Fibroblast of gingiva (primary cell): ENCODE results near the gene AKNAD1.
A peak's percentile ranks its signal among the peaks of the same experiment; 100 is the strongest.

Source experiments
- DNase-seq: peaks from one replicate; pipeline ENCODE4 v3.0.0-alpha.2; 2011; ENCODE audit warnings: low read depth

The AKNAD1 gene

DNA sequence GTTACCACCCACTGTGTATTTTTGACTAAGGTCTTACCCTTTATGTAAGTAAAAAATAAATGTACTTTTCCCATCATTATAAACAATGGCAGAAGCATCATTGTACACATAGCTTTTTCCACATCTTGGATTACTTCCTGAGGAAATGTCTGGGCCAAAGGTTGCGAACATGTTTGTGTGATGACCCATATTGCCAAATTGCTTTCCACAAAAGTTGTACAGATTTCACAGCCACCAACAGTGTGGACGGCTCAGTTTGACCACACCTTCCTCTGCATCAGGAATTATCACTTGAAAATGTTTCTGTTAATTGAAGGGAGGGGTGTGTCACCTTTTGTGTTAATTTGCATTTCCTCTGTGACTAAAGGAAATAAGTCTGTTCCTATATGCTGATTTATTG, 25.7 kb downstream of the AKNAD1 start:
- DNase-seq = peak; percentile 78

DNA sequence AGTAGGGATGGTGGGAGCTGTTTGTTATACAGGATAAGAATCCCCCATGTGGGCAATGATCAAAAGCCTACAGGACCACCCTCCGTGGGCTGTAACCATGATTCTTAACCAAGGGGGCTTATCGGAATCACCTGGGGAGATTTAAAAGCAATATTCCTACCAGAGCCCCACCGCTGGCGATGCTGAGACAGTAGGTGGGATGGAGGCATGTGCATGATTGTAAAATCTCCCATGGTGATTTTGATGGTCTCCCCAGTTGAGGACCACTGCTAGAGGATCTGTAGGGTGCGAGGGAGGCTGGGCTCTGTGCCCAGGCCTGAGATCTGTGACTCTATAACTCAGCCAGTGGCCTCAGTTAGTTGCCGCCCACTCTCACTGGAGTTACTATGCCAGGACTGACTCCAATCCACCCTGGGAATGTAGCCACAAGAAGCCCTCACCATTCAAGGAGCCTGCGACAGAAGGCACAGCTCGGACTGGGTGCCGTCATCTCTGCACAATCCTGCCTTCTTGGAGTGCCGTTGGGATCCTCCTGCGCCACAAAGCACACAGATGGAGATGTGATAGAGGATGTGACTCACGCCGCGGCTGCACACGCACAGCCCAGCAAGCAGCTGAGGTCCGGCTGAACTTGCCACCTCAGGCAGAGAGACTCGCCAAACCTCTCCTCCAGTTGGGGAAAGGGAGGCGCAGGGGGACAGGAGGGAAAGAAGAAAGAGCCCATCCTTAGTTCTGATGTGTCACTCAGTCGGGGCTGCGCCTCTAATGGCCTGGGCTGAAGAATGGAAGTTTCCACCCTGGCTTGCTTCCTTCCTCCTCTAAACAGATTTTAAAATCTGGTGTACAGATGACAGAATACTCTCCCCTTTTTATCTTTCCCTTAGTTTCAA, 26.5 kb downstream of the AKNAD1 start:
- DNase-seq = peak; percentile 90

DNA sequence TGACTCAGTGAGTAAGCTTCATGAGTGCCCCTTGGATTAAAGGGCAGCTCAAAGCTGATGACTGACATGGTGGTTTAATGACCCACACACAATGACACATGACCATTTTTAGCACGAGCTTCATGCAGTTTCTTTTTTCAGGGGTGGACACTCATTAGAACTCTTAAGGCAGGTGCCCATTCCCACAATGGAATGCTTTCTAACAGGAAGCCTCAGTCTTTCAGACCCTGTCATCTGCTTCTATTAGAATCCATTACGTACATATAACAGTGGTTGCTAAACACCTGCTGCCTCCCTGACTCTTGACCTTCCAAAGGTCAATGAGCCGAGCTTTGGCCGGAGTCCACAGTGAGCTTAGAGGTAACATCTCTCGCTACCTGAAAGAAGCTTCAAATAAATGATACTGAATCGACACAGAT, 27.4 kb downstream of the AKNAD1 start:
- no peak for DNase-seq

DNA sequence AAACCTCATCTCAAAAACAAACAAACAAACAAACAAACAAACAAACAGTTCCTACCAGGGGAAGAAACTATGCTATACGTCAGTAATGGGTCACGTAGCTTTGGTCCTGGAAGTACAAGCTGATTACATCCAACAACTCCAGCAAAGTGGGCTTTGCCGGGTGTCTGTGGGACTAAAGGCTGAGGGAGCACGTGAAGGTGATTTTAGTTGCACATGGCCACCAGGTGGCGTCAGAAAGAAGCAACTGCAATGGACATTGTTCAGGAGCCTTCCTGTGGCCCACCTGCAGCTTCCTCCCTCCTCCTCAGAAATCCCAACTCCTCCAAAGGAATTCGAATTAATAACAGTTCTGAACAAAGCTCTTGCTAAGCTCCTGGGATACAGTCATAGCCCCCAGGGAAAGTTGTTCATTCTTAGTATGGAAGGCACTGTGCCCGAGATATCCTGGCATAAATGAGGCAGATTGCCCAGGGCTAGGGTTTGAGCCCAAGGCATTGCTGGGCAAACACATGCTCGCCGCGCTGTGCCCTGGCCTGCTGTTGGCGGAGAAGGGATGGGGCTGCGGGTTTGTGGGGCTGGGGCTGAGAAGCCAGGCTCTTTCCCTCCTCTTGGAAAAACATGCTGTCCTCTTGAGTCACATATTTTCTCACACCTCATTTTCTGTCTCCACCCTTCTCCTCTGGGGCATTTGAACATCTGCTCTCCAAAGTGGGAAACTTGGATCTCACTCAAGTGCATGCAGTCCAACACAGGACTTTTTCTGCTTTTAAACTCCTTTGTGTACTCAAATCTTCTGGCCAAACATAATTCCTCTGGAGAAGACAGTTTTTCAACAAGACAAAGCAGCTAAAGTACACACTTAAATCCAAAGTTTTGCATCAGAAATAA, 28.6 kb downstream of the AKNAD1 start:
- DNase-seq = peak; percentile 80

DNA sequence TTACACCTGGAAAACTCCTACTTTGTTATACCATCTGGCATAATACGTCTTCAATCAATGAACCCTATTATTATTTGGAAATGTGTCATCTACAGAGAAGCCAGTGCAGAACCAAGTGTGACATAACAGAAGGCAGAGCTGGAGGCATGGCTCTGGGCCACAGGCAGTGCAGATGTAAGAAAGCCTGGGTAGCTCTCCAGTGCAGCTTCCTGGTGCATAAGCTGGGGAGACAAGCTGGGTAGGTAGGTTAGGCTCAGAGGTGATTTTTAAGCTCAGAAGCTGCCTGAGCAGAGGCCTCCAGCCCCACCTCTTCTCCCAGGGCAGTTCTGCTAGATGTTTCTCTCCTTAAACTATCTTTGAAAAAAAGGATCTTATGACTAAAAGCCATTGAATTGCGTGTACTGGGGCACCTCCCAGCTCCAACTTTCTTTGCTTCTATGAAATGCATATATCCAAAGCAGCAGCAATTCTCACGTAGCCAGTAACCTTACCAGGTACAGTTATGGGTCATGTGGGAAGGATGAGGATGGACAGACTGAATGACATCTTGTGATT, 30.7 kb downstream of the AKNAD1 start:
- no peak for DNase-seq

DNA sequence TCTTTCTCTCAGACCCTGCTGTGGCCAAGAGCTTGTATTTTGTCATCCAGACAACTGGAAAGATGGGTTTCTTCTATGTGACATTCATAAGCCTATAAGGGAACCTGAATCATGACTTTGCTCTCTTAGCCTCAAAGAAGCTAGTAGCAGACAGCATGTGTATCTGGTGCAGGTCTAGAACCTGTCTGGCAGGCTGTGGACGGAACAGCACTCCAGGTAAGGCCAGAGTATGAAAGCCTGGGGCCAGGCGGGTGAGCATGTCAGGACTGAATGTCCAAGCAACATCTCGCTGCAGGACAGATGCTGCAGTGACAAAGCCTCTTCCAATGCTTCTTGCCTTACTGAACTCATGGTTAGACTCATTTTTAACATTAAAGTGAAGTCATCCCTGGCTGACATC, 32.8 kb downstream of the AKNAD1 start:
- no peak for DNase-seq

DNA sequence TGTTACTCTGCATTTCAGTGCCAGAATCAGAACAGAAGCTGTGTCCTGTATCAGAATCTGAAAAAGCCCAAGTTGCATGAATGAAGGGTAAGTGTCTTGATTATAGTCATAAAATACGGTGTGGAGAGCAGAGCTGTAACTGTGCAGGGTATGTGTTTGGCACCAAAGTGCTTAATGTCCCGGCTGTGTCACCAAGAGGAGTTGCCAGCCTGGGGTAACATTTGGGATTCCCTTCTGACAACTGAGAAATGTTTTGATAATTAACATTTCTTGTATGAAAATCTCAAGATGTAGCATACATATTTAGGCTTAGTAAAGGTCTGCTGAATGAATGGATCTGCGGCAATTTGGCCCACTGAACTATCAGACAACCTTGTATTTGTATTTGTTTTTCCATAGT, 33.3 kb downstream of the AKNAD1 start:
- DNase-seq = no peak

DNA sequence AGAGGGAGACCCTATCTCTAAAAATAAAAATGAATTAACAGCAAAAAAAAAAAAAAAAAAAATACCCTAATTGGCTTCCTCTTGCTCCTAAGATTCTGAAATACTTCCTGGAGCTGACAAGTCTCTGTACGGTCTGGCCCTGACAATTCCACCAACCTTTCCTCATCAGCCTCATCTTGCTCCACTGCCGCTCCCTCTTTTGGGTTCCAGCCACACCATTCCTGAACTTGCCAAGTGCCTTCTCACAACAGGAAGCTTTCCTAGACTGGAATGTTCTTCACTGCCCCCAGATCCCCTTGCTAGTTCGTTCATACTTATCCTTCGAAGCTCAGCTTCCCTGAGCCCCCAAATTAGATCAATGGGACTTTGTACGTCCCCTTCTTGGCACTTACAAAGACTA, 37.0 kb downstream of the AKNAD1 start:
- no peak for DNase-seq

DNA sequence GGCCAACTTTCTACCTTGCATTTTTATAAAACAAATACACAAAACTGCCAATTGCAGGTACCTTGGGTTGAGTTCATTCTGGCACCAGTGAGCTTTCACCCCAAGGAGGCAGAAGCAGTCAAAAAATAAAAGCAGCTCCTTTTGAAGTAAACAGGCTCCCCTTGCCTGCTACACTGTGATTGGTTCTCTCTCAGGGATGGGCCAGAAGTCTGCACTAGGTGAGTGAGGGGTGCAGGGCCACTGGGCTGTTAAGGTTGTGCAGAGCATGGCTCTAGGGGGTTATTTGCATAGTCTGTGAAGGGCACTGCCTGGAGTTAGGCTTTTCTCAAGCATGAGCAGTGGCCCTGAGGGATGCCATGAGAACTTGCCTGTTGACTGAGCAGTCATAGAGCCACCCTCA, 39.1 kb downstream of the AKNAD1 start:
- no peak for DNase-seq

DNA sequence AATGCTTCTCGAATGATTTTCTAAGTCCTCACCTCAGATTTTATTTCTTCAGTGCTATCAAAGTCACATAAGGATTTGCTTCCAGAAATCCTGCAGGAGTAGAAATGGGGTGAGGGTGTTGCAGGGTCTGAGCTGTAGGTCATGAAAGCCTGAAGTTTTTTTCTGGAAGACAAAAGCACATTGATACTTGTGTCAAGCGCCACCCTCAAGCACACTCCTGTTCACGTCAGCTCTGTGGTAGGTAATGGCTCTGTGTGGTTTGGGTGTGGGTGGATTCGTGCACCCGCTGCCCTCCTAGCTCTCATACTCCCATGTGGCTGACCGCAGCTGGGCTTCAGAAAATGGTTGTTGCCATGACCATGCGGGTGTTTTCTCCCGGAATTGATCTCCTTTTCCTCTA, 39.9 kb downstream of the AKNAD1 start:
- DNase-seq = peak; percentile 58

DNA sequence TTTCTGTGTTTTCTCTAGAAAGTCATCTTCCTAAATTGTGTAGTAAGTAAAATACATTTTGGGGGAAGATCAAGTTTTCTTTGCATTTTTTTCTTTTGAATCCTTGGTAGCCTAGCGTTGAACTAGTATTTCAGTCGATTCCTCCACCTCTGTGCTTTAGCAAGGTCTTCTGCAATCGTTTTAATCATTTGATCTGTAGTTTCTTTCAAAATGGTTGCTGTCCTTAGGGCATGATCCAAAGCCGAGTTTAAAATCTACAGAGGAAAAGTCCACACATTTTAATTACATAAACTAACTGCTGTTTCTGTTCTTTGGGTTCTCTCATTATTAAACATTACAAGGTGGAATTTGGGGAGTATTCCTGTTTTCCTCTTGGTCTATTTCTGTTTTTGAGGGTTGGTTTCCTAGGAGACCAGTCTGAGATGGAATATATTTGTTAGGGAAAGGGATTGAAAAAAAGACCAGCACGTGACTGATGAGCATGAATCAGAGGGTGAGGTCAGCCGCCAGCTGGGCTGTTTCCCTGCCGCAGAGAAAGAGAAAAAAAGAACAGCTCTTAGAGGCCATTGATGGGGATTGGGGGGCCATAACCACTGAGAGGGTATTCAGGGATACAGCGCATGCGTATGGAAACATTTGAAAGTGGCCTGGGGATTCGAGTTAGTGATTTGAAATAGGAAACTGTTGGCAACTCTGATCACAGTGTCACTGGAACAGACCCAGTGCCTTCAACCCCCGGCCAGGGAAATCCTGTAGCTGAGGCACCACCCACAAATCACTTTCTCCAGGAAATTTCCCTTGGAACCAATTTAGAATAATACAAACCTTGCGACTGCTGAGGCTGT, 40.6 kb downstream of the AKNAD1 start:
- DNase-seq = peak; percentile 92

DNA sequence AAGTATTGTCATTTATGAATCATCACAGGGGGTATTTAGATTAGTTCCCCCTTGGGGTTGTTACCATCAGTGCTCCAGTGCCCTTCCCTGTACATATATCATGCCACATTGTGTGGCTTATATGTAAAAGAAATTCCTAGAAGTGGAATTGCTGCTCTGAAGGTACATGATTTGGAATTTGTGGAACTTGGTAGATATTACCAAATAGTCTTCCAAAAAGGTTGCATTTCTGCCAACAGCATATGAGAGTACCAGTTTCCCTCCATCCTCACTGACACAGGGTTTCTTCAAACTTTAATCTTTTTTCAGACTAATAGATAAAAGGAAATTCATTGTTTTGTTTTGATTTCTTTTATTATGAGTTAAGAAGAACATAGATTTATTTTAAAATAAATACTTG, 41.3 kb downstream of the AKNAD1 start:
- no peak for DNase-seq

DNA sequence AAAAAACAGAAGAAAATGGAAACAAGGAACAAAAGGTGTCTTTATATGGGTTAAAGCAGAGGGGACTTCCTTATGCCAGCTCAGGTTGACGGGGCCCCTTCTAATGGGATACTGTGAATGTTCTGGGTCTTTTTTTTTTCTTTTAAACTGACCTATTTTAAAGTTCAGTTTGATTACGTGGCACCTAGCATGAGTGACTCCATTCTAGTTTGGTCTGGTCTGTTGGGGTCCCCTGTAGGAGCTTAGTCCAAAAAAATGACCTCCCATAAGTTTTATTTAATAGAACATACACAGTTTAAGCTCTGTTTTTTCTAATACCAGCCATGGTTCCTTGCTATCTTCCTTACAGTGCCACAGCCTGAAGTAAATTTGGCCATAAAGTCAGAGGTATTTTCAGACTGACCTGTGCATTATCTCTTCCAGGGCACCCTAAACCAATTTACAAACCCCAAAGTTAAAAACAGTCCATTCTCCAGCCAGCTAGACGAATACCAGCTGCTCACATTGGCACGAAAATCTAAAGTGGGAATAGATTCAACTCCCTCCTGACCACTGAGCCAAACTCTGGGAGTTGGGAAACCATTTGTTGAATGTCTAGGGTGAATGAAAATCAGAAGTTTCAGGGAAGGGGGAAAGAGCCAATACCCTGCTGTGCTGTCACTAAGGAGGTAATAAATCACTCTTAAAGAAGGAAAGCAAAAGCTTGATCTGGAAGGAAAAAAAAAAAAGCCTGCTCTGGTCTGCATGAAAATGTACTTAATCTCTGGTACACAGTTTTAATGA, 42.4 kb downstream of the AKNAD1 start:
- peak; percentile 62 for DNase-seq

DNA sequence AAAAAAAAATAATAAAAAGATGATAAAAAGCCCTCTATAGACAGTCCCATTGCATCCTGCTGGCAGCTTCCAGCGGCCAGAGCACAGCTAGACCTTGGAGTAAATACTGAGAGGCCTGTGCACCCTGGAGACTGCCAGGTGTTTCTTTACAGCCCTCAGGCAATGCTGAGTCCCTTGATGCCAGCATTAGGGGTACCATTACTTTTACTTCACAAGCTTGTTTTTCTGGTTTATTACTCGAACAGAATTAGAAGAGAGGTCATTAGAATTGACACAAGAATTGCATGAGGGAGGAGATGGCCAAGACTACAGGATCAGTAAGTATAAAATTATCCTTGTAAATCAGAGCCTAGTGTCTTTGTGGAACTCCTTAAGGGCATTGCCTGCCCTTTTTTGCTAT, 43.6 kb downstream of the AKNAD1 start:
- no peak for DNase-seq

DNA sequence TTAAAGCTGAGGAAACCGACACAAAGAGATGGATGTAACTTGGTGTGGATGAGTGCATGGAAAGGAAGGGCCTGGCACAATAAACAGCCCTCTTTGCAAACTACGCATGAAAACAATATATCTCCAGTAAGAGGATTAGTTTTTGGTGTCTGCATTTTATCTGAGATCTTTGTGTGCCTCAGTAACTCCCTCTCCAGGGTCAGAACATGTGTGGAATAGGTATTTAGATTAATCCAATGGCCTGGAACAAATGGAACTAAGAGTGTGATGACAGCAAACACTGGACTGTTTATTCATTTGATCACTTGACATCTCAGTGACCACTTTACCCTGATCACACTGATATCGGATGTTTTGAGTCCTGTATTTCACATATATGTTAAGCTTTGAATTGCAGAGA, 45.3 kb downstream of the AKNAD1 start:
- DNase-seq = no peak

DNA sequence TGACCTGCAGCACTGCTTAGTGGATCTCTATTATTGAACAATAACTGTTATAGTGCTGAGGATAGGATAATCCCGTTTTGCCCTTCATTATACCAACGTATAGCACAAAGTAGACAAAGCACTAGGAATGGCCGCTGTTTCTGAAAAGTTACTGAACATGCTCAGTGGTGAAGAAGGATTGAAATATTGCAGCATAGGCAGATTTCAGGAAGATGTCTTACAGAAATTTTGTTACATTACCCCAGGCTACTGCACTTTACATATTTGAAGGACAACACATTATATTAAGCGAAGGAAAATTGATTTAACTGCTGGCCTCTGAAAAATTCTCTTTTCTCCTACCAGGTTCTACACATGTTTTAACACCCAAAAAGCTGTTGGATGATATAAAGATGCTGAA, 48.5 kb downstream of the AKNAD1 start:
- DNase-seq = no peak

DNA sequence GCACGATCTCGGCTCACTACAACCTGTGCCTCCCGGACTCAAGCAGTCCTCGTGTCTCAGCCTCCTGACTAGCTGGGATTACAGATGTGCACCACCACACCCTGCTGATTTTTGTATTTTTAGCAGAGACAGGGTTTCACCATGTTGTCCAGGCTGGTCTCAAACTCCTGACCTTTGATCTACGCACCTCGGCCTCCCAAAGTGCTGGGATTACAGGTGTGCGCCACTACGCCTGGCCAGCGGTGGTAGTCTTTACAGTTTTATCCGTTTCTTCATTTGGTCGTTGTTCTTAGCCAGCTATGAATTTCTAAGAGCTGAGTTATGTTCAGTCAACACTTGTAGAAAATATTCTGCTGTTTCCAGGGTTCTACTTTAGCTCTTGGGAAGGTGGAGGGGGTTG, 53.3 kb downstream of the AKNAD1 start:
- no peak for DNase-seq

DNA sequence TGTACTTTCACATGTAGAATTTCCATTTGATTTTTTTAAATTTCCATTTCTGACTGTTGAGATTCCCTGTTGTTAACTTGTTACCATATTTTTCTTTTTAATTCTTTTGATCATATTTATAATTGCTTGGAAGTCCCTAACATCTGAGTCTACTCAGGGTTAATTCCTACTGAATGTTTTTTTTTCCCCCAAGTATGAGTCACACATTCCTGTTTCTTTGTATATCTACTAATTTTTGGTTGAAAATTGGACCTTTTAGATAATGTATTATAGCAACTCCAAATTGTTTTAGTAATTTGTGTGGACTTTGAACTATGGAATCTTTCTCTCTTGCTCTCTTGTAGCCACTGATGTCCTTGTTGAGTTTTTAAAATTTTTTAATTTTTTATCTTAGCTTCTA, 55.8 kb downstream of the AKNAD1 start:
- no peak for DNase-seq

DNA sequence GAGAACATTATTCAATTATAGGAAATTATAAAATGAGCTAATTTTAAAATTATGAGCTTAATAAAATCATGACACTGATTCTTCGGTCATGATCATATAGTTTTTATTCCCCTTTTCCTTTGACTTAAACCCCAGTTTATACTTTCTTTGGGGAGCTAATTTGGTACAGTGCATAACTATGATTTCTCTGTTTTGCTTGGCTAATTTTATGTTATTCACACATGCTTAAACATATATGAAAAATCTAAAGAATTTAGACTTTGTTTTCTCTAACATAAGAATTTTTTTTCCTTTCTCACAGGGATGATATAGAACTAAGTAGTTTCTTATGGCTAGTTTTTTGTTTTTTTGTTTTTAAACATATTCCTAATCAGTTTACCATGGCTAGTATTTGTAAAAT, 57.9 kb downstream of the AKNAD1 start:
- DNase-seq = no peak

DNA sequence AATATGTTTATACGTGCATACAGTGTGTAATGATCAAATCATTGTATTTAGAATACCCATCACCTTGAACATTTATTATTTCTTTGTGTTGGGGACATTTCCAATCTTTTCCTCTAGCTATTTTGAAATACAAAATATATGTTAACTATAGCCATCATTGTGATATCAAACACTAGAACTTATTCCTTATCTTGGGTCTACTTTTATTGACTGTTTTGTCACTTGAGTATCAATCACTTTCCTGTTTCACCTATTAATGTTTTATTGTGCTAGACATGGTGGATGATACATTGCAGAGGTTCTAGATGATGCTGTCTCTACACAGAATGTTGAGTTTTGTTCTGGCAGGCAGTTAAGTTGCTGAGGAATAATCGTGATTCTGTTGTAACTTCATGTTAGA, 64.5 kb downstream of the AKNAD1 start:
- no peak for DNase-seq

DNA sequence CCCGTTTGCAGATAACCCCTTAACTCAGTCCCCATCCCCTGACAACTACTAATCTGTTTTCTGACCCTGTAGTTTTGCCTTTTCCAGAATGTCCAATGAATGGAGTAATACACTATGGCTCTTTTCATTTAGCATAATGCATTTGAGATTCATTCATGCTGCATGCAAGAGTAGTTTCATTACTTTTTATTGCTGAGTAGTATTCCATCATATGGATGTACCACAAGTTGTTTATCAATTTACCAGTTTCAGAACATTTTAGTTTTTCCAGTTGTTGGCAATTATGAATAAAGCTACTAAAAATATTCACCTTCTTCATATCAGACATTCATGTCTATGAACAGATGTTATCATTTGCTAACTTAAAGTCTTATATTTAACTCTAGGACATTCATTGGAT, 65.1 kb downstream of the AKNAD1 start:
- no peak for DNase-seq
